ENCODE measurements around the gene PKN1. TPM values are rescaled to one million over a fixed set of nuclear protein-coding genes. Genes with fewer than 3 reads are reported as not detected.

The PKN1 gene
- total RNA-seq, 2 donors from 2014 or later: 140 to 160 TPM

DNA sequence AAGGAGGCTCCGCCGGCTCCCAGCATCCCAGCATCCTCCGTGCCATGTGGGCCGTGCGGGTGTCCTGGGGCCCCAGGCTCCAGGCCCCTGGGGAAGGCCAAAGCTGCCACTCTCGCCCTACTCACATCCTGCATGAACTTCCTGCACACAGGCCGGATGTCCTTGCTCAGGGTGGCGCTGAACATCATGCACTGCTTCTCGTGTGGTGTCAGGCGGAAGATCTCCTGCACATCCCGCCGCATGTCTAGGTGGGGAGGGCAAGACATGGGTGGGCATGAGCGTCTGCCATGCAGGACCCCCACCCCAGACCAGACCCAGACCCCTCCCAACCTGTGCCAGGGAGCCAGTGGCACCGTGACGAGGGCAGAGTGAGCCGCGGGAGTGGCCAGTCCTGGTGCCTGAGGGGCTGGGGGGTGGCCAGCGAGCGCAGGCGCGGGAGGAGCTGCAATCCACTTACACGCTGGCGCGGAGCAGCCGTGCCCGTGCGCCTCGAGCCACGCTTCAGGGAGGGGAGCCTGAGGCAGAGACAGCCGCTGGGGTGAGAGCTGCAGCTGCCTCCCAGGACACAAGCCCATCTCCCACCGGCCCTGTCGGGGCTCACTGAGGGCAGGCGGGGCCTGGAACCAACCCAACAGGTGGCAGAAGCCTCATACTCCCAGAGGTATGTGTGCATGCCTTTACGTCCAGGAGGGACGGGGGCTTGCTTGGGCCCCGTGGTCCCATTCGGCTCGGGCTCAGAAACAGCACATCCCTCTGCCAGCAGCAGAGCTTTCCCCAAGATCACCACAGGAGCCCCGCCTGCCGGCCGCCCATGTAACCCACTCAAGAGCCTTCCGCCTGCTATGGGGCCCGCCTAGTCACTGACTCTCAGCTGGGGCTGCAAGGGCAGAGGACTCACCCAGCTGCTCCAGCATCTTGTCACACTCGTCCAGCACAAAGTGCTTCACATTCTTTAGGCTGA lies 22.7 kb upstream of the PKN1 start:
- Mint-ChIP-seq H3K4me1 (ENCODE audit: low read depth in 2 of 2) (peaks cover 37 to 59% of the 10 kb centered on the region in 2 donors), H3K27me3 (no peaks in the 10 kb centered on the region), H3K9me3 (no peaks in the 10 kb centered on the region), H3K36me3 (peaks cover 11% of the 10 kb centered on the region), H3K27ac (peak overlapping the region; percentile 73 to 78), H3K4me3 (peak overlapping the region; percentile 58)
- no peak for DNase-seq (ENCODE audit: low spot score)
- peak; percentile 12 to 63 for ATAC-seq

DNA sequence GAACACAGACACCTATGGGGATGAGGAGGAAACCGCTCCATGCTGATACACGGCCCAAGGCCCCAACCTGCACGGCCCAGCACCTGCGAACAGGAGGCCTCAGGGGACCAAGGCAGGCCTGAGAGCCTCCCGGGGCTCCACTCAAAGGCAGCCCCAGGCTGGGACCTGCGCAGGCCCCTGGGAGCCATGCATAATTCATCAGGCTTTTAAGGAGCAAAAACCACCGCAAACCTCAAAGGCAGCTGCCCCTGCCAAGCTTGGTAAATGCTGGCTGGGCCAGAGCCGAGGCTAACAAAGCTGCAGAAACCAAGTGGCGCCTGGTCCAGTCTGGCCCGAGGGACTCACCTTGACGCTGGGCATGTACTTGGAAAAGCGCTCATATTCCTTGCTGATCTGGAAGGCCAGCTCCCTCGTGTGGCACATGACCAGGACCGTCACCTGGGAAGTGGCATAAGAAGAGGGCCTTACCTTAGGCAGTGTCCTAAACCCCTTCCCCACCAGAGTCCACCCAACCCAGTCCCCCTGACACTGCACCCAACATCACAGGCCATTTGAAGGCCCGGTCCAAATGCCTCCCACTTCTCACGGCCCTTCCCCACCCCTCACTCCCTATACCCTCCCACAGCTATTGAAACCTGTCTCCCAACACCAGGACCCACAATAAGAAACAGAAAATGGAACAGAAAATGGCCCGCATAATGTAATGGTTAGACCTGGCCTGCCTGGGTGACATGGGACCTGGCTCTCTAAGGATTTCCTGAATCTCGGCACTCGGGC lies 21.8 kb upstream of the PKN1 start:
- Mint-ChIP-seq H3K4me3 (peak overlapping the region; percentile 52), H3K27ac (peak overlapping the region; percentile 73 to 78), H3K36me3 (peaks cover 19% of the 10 kb centered on the region), H3K27me3 (no peaks in the 10 kb centered on the region), H3K9me3 (no peaks in the 10 kb centered on the region), H3K4me1 (ENCODE audit: low read depth in 2 of 2) (peaks cover 45 to 62% of the 10 kb centered on the region in 2 donors)
- DNase-seq (ENCODE audit: low spot score) (no peak), ATAC-seq (no peak)

DNA sequence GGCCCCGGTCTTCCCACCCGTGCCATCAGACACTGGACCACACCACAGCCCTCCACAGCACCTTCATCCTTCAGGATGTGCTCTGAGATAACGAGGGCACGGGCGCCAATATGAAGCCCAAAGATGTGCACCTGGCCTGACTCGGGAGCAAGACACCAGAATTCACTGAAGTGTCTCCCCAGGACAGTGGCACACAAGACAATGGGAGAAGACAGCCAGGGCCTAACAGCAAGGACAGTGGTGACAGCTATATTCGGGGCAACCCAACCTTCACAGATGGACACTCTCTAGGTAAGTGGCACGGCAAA lies 21.2 kb upstream of the PKN1 start:
- Mint-ChIP-seq H3K4me1 (ENCODE audit: low read depth in 2 of 2) (peaks cover 51 to 63% of the 10 kb centered on the region in 2 donors), H3K4me3 (peak overlapping the region; percentile 17), H3K9me3 (no peaks in the 10 kb centered on the region), H3K27me3 (no peaks in the 10 kb centered on the region), H3K36me3 (peaks cover 25% of the 10 kb centered on the region), H3K27ac (peak overlapping the region; percentile 68 to 73)
- DNase-seq (ENCODE audit: low spot score): no peak
- ATAC-seq: no peak

DNA sequence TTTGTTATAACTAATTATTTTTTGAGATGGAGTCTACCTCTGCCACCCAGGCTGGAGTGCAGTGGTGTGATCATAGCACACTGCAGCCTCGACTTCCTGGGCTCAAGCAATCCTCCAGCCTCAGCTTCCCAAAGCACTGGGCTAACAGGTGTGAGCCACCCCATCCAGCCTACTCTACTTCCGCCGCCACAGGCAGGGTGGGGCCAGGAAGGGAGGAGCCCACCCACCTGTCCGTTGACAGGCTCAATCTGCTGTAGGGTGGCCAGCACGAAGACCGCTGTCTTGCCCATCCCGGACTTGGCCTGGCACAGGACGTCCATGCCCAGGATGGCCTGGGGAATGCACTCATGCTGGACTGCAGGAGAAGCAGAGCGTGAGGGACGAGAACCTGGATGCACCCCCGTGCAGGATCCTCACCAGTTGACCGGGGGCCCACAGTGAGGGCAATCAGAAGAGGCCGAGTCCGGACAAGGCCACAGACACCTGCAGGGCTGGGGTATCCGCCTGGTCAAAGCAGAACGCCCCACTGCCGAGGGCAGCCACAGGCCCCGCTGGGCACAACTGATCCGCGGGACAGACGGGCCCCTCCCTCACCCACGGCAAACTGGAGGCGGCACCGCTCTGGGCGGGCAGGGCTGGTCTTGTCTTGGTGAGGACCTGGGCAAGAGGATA lies 20.6 kb upstream of the PKN1 start:
- H3K4me1 Mint-ChIP-seq (ENCODE audit: low read depth in 2 of 2): peaks cover 54 to 64% of the 10 kb centered on the region in 2 donors
- DNase-seq (ENCODE audit: low spot score) (no peak), ATAC-seq (no peak)
- peaks cover 28% of the 10 kb centered on the region for H3K36me3 Mint-ChIP-seq
- H3K27me3 Mint-ChIP-seq: no peaks in the 10 kb centered on the region
- H3K4me3 Mint-ChIP-seq: no peak overlapping the region
- no peaks in the 10 kb centered on the region for H3K9me3 Mint-ChIP-seq
- peak overlapping the region; percentile 68 to 84 for H3K27ac Mint-ChIP-seq

DNA sequence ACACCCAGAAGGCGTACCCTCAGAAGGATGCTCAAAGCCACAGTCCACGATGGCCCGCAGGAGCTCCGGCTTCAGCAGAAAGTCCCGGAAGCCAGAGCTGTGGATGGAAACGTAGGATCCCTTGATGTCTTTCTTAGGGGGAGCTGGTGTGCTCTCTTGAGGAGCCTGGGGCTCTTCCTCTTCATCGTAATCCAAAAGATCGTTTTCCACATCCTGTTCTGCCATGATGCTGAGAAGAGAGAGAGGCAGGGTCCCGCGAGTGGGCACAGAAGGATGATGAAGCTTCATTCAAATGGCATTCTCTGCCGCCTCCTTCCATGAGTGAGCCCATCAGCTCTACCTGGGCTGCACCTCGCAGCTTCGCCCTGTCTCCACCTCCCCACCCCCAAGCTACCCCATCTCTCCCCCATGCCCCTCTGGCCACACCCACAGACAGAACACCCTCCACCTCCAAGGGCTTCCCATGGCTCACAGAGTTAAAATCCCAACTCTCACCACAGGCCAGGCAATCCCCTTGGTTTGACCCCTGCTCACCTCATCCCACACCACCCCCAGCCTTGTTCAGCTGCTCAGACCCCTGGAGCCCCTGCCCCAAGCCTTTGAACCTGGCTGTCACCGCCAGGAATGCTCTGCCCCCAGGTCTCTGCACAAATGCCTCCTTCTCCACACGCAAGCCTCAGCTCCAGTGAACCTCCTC lies 20.0 kb upstream of the PKN1 start:
- DNase-seq (ENCODE audit: low spot score) (no peak), ATAC-seq (no peak)
- peaks cover 28% of the 10 kb centered on the region for H3K36me3 Mint-ChIP-seq
- no peaks in the 10 kb centered on the region for H3K9me3 Mint-ChIP-seq
- H3K4me1 Mint-ChIP-seq (ENCODE audit: low read depth in 2 of 2): peaks cover 58 to 63% of the 10 kb centered on the region in 2 donors
- peak overlapping the region; percentile 68 to 84 for H3K27ac Mint-ChIP-seq
- peak overlapping the region; percentile 21 for H3K4me3 Mint-ChIP-seq
- no peaks in the 10 kb centered on the region for H3K27me3 Mint-ChIP-seq

DNA sequence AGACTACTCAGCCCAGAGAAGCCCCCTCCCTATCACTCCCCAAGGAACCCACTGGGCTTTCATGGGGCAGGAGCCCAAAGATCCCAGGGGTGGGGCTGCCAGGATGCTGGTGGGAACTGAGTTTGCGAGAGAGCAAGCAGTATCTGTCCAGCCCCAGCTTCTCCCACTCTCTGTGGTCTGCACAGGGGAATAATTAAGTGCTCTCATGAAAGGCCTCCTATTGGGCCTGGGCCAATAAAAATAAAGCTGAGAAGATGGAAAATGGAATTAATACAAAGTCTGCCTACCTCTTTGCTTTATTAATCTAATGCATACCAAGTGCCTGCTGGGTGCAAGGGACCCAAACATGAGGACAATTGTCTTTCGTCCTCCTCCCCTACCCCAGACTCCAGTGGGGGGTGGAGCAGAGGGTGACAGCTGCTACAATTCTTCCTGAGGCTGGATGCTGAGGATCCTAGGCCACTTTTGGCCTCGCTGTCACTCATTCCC lies 19.4 kb upstream of the PKN1 start:
- H3K27ac Mint-ChIP-seq: peak overlapping the region; percentile 68 to 84
- DNase-seq (ENCODE audit: low spot score) (no peak), ATAC-seq (no peak)
- H3K4me1 Mint-ChIP-seq (ENCODE audit: low read depth in 2 of 2): peaks cover 53 to 61% of the 10 kb centered on the region in 2 donors
- no peaks in the 10 kb centered on the region for H3K9me3 Mint-ChIP-seq
- peaks cover 23% of the 10 kb centered on the region for H3K36me3 Mint-ChIP-seq
- H3K27me3 Mint-ChIP-seq: no peaks in the 10 kb centered on the region
- H3K4me3 Mint-ChIP-seq: peak overlapping the region; percentile 21

DNA sequence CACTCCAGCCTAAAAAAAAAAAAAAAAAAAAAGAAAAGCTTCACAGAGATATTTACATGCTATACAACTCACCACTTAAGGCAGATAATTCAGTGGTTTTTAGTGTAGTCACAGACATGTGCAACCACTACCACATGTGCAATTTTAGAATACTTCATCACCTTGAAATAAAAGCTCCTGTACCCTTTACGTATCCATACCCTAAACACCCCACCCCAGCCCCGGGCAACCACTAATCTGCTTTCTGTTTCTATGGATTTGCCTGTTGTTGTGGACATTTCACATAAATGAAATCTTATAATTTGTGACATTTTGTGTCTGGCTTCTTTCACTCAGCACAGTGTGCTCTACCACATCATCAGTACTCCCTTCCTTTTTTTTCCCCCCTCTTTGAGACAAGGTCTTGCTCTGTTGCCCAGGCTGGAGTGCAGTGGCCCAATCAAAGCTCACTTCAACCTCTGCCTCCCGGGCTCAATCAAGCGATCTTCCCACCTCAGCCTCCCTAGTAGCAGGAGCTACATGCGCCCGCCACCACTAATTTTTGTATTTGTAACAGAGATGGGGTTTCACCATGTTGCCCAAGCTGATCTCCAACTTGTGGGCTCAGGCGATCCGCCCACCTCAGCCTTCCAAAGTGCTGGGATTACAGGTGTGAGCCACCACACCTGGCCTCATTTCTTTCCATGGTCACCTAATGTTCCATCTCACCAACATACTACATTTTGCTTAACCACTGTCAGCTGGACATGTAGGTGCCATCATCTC lies 18.0 kb upstream of the PKN1 start:
- Mint-ChIP-seq H3K4me3 (peak overlapping the region; percentile 84), H3K27ac (peak overlapping the region; percentile 86 to 87), H3K36me3 (peaks cover 23% of the 10 kb centered on the region), H3K9me3 (no peaks in the 10 kb centered on the region), H3K4me1 (ENCODE audit: low read depth in 2 of 2) (peaks cover 54 to 57% of the 10 kb centered on the region in 2 donors), H3K27me3 (no peaks in the 10 kb centered on the region)
- DNase-seq (ENCODE audit: low spot score) (no peak), ATAC-seq (no peak)

DNA sequence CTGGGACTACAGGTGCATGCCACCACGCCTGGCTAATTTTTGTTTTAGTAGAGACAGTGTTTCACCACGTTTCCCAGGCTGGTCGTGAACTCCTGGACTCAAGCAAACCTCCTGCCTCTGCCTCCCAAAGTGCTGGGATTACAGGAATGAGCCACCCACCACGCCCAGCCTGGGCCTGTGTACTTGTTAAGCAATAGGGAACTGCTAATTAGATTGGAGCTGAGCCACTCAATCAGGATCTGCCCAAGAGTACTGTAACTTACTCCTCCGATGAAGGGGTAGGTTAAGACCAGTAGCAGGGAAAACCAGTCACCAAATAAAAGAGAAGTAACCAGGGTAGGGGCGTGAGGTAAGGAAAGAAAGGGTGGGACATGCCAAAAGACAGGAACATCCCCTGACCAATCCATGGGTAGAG lies 16.3 kb upstream of the PKN1 start:
- H3K4me1 Mint-ChIP-seq (ENCODE audit: low read depth in 2 of 2): peaks cover 42 to 49% of the 10 kb centered on the region in 2 donors
- H3K9me3 Mint-ChIP-seq: no peaks in the 10 kb centered on the region
- peak overlapping the region; percentile 84 for H3K4me3 Mint-ChIP-seq
- DNase-seq (ENCODE audit: low spot score) (no peak), ATAC-seq (no peak)
- H3K27ac Mint-ChIP-seq: peak overlapping the region; percentile 86 to 87
- H3K27me3 Mint-ChIP-seq: no peaks in the 10 kb centered on the region
- H3K36me3 Mint-ChIP-seq: peaks cover 23% of the 10 kb centered on the region

DNA sequence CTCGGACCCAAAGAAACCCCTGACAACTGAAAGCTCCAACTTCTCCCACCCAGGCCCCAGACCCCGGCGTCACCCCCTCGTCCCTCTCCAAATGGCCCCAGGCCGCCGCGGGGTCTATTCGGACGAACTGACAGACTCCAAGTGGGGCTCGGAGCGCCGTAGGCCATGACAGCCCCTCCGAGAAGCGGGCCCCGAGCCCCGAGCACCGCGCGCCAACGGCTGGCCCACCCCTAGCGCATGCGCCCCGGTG lies 14.3 kb upstream of the PKN1 start:
- Mint-ChIP-seq H3K36me3 (peaks cover 23% of the 10 kb centered on the region), H3K4me3 (peak overlapping the region; percentile 84), H3K27me3 (no peaks in the 10 kb centered on the region), H3K27ac (peak overlapping the region; percentile 86 to 87), H3K4me1 (ENCODE audit: low read depth in 2 of 2) (peaks cover 29 to 38% of the 10 kb centered on the region in 2 donors), H3K9me3 (no peaks in the 10 kb centered on the region)
- DNase-seq (ENCODE audit: low spot score) (peak; percentile 89), ATAC-seq (peak; percentile 78 to 81)

DNA sequence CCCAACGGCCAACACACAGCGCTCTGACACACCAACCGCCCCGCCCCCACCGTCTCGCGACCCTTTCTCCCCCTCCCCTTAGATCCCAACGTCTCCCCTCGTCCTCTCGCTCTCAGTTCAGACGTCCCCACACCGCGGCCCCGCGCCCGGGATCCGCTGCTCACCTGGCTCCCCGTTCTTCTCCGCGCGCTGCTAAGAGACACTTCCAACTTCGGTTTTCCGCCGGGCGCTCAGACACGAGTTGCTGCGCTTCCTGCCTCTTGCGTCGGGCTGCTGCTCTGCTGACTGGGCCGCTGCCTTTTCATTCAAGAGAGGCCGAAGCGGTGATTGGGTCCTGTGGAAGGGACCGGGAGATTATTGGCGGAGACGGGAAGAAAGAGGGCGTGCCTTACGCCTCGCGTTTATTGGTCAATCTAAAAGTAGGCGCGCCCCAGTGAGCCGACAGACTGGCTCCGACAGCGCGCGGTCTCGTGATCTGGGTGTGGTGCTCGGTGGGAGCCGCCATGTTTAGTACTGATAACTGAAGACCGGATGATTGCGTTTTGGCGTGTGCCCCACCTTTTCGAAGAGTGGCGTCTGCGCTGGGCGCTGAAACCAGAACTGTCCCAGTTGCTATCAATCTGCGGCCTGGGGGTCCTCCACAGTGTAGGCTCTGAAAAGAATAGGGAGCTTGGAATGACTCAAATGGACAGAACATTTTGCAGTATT lies 13.8 kb upstream of the PKN1 start, which contains the start of gene DDX39A:
Gene DDX39A (minus strand): TSS at position 236 of the 708 bp plus-strand sequence. CDS start 6,121 bp downstream, outside the sequence.
- peak within 1 kb of the TSS; percentile 84 for H3K4me3 Mint-ChIP-seq
- no peaks in the 10 kb centered on the region for H3K27me3 Mint-ChIP-seq
- peak within 1 kb of the TSS; percentile 86 to 87 for H3K27ac Mint-ChIP-seq
- peaks cover 26 to 36% of the 10 kb centered on the region in 2 donors for H3K4me1 Mint-ChIP-seq (ENCODE audit: low read depth in 2 of 2)
- DNase-seq (ENCODE audit: low spot score) (peak; percentile 98), ATAC-seq (peak; percentile 94 to 95)
- H3K36me3 Mint-ChIP-seq: peaks cover 23% of the 10 kb centered on the region
- no peaks in the 10 kb centered on the region for H3K9me3 Mint-ChIP-seq

DNA sequence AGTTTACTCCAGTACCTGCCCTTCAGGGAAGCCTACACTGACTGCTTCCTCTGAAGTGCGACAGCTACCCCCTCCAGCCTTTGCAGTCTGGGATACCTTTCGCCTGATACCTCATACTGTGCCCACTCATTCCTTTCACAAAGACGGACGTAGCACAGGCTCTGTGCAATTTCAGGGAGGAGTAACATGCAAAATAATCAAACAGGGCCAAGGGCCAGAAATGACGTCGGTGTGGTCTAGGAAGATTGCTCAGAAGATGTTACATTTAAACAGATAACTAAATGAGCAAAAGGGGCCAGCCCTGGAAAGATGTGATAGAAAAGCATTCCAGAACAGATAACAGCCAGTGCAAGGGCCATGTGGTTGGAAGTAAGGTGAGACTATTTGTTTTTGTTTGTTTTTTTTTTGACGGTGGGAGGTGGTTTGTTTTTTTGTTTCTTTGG lies 7.4 kb upstream of the PKN1 start:
- DNase-seq (ENCODE audit: low spot score) (no peak), ATAC-seq (no peak)
- H3K4me1 Mint-ChIP-seq (ENCODE audit: low read depth in 2 of 2): peaks cover 0 to 2% of the 10 kb centered on the region in 2 donors
- H3K36me3 Mint-ChIP-seq: no peaks in the 10 kb centered on the region
- no peaks in the 10 kb centered on the region for H3K27me3 Mint-ChIP-seq
- H3K9me3 Mint-ChIP-seq: no peaks in the 10 kb centered on the region
- H3K4me3 Mint-ChIP-seq: no peak overlapping the region
- no peak overlapping the region for H3K27ac Mint-ChIP-seq

DNA sequence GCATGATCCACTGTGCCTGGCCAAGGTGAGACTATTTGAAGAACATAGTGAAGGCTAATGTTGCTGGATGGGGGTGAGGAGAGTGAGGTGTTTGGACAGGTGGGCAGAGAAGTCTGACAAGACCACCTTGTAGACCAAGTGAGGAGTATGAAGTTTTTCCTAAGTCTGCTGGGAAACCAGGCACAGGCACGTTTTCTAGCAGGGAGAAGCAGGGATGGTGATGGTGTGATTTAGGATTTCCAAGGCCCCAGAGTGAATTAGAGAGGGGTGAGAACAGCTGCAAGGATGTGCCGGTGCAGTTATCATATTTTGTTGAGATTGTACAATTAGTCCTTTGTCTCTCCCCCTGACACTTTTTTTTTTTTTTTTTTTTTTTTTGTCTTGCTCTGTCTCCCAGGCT lies 5.6 kb upstream of the PKN1 start:
- Mint-ChIP-seq H3K9me3 (no peaks in the 10 kb centered on the region), H3K4me3 (no peak overlapping the region), H3K27me3 (no peaks in the 10 kb centered on the region), H3K4me1 (ENCODE audit: low read depth in 2 of 2) (peaks cover 4 to 13% of the 10 kb centered on the region in 2 donors), H3K36me3 (no peaks in the 10 kb centered on the region), H3K27ac (no peak overlapping the region)
- DNase-seq (ENCODE audit: low spot score) (no peak), ATAC-seq (no peak)

Data from natural killer cell treated with Interleukin-12 subunit alpha and Interleukin-12 subunit beta and Interleukin-15 and Interleukin-18, amount 100 ng/mL, for 72 hours (primary cell).